GM19240 (cell line): ENCODE results near the gene RMND1.
"Not testable (repeated sequence)": the region's sequence is repeated elsewhere in the genome, so short reads cannot be mapped to it uniquely, and the experiment has no call there.

Experiments
- DNase-seq: peaks from one replicate; pipeline ENCODE4 v3.0.0; 2011; ENCODE audit warnings: low spot score; ENCODE audit not compliant: insufficient read length

RMND1 gene

DNA sequence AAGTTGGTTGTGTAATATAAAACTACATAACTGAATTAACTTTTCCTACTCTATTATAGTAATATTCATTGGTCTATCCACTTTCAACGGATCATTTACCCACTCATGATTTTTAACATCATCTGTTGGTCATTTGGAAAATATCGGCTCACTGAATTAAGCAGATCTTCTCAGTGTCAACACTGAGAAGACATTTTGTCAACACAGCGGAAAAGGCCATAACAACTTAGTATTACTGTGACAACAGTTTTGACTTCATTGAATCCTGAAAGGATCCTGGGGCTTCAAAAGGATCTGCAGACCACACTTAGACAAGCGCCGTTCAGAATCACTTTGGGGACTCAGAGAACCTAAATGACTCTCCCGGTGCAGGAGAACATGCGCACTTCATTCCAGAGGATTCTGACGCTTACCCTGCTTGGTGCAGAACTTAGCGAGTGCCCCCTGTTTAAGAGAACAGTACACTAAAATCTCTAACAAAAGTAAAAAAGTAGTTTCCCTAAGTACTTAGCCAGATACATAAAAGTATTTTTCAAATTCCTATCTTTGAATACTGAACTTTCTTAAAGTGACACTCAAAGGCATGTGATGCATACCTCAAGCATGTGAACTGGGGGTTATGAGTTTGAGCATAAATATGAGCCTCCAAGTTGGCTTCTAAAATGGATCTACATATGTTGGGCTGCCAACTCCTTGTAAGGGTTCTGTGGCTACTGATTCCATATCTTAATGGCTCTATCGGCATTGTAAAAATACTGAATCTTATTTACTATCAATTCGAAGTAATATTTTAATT is 64.6 kb downstream of the RMND1 start:
- no peak for DNase-seq

DNA sequence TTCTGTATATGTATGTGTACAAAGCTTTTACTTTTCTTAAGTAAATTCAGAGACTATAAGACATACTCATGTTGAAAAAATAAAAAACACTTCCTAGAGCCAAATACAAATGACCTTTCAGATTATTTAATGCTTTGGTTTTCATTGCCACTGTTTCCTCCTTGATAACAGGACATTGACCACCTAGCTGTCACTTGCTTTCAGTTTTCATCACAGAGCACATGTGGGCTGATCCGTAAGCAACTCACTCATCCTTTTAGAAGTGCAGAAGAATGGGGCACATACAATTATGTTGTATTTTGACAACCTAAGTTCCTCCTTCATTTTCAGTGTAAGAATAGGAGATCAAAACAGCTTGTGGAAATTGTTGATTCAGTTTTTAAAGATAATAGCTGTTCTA is 66.7 kb downstream of the RMND1 start:
- DNase-seq, result no peak

DNA sequence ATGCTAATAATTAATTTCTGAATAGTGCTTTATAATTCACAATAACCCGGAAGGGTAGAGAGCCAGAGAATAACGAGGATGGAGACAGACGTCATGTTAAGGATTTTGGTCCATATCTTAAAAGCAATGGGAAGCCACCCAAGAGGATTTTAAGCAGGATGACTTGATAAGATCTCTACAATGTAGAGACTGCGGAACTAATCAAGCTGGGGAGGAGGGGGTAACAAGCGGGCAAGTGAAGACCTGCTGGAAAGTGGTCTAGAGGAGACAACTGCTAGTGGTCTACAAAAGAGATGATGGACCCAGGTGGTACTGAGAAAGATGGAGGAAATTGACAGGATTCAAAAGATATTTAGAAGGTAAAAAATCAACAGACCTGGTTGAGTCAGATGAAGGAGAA is 67.8 kb downstream of the RMND1 start:
- no peak for DNase-seq

DNA sequence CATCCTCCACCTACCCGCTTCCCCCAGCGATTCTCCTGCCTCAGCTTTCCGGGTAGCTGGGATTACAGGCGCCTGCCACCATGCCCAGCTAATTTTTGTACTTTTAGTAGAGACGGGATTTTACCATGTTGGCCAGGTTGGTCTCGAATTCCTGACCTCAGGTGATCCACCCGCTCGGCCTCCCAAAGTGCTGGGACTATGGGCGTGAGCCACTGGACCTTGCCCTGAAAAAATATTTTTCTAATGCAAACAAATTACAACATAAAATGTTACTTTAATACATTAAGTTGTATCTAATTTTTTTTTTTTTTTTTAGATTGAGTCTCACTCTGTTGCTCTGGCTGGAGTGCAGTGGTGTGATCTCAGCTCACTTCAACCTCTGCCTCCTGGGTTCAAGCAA is 69.3 kb downstream of the RMND1 start:
- not testable (repeated sequence) for DNase-seq

- no peak for DNase-seq
Observed at GRCh38 chr6:151381722-151382121, 70.2 kb downstream of the RMND1 start.

- no peak for DNase-seq
Observed at GRCh38 chr6:151380848-151381205, 71.1 kb downstream of the RMND1 start.

DNA sequence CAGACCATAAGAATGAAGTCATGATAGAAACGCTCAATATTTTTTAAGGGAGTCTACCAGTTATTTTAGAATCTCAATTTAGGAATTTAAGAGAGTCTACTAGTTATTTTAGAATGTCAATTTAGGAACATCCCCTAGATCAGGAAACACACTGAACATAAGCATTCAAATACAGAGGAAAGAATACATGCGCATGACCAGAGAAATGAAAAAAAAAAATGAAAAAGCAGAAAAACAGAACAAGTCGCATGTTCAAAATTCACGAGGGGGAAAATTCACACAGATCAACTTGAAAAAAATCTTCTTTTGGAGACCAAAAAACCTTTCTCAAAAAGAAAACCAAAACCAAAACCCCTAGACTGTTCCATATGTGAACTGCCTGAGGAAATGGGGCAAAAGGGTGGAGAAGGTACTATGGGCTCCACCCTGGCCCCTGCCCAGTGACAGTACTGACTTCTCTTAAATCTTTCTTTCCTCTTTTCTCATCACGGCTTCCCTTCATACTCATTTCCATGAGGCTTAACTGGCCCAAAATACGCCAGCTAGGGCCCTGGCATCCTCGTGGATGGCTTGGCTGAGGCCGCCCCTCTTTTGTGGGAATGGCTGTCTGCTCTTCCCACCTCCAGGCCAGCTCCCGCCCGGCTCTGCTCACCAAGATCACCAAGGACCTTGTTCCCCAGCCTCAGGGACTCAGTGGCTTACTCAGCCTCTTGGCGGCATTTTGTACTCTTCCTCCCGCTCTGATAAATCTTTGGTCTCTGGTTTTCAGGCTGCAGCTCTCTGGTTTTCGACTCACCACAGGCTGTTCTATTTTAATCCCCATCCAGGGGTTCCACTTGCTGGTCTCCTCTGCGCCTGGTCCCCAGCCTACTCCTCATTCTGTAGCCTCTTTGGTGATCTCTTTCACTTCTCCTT is 71.7 kb downstream of the RMND1 start:
- no peak for DNase-seq

DNA sequence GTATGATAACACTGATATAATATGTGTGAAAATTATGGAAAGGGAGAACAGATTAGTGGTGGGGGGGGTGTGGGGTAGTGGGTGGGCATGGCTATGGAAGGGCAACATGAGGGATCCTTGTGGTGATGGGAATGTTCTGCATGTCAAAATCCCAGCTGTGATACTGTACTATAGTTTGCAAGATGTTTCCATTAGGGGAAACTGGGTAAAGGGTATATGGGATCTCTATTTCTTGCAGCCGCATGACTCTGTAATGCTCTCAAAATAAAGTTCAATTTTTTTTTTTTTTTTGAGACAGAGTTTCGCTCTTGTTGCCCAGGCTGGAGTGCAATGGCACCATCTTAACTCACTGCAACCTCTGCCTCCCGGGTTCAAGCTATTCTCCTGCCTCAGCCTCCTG is 74.8 kb downstream of the RMND1 start:
- DNase-seq, result no peak

- no peak for DNase-seq
Observed at GRCh38 chr6:151376440-151376839, 75.5 kb downstream of the RMND1 start.

- no peak for DNase-seq
Observed at GRCh38 chr6:151375833-151376232, 76.1 kb downstream of the RMND1 start.

DNA sequence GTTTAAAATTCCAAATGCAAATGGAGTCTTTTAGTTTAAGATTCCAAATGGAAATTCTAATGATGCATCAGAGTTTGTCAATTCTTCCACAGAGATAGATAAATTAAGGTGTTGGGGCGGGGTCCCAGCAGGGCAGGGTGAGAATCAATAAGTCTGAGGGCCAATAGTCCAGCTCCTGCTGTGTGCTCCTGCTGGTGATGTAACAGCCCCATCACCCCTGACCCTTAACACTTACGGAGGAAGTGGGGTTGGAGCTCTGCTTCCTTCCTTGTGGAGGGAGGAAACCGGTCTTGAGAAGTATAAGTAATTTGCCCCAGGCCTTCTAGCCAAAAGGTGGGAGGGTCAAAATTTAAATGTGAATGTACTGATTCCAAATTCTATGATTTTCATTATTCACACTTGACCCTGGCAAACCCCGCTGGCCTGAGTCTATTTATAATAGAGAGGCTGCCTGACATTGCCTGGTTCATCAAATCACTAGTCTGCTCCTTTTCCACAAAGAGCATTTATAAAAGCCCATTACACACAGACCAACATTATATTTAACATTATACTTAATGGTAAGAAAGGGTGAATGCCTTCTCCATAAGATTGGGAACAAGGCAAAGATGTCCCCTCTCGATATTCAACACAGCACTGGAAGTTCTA is 77.8 kb downstream of the RMND1 start:
- no peak for DNase-seq

GRCh38 chr6:151372164-151372563 is 79.8 kb downstream of the RMND1 start:
- DNase-seq, result no peak

GRCh38 chr6:151370509-151371078 is 81.3 kb downstream of the RMND1 start:
- DNase-seq, result no peak

GRCh38 chr6:151365233-151365632 is 86.7 kb downstream of the RMND1 start:
- DNase-seq, result no peak

DNA sequence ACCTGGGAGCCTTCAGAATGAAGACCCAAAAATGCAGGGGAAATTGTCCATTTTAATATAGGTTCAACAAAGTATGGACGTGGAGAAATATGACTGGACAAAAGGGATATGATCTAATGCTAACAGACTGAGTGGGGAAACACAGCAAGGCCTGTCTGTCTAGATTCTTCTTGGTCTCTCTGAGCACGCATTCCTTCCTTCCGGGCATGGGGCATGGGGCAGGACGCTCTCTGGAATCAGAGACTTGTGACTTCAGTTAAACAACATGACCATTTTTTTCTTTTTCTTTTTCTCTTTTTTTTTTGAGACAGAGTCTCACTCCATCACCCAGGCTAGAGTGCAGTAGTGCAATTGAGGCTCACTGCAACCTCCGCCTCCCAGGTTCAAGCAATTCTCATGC is 92.4 kb downstream of the RMND1 start:
- DNase-seq, result no peak

DNA sequence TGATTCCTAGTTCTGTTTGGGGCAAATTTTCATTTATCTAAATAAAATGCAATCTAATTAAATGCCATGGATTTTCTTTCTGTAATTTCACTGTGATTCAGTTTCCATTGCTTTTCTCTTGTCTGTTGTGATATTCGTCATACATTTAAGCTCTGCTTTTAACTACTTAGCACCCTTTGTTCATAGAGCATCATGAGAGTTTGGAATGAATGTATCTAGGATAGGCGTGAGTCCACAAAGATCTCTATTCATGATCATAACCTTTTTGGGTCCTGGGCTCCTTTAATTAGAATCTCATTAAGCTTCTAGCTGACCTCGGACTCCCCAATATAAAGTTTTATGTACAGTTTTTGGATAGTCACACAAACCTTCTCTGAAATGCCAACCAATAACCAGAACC is 93.5 kb downstream of the RMND1 start:
- no peak for DNase-seq

DNA sequence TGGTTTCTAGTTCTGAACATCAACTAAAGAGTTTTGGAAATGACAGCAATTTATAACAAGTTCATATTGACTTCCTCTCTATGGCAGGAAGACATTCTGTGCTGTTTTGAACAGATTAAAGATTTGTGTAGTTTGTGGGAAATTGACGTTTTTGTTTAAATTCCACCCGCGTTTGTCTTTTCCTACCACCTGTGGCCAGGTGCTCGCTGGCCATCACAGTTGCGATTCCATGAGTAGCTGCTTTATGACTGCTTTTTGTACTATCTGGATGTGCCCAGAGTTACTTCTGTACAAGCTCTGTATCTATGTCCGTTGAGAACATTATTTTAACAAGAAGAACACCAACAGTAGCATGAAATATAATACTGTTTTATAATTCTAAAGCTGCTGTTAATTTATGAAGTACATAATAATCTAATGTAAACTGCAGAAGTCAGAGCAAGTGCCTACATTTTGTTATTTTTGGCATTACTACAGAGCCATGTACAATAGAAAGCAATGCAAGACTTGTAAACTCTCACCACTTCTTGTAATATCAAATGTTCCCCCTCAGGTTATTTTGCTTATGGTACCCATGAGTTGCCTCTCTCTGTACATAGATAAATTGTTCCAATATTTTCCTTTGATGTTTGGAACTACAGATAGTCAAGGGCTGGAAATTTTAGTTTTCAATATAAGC is 94.0 kb downstream of the RMND1 start:
- DNase-seq, result no peak

DNA sequence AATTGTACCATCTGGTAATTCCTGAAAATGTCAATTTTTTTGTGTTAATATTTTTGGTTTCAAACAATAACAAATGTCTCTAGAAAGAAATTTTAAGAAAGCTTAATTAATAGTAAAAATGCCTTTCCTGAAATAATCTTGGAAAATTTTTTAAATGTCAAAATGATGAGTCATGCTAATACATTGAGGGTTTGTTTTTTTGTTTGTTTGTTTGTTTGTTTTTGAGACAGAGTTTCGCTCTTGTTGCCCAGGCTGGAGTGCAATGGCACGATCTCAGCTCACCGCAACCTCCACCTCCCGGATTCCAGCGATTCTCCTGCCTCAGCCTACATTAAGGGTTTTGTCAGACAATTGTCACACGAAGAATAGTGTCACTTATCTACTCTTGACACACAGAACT is 94.9 kb downstream of the RMND1 start:
- not testable (repeated sequence) for DNase-seq
